HEK293 (cell line): Measurements from ENCODE around the gene PSMD2.

Experiments
- CTCF ChIA-PET: fragments of 350-600 bp; formaldehyde crosslinking; extraction: SDS; loops from one replicate; lab custom pipeline; 2021; ENCODE audit warnings: antibody characterized with exemption; lab: Yijun Ruan, JAX
- POLR2A ChIA-PET: fragments of 300-600 bp; formaldehyde crosslinking; extraction: SDS; loops from one replicate; lab custom pipeline; 2020; ENCODE audit warnings: antibody characterized with exemption, inconsistent platforms; lab: Yijun Ruan, JAX
- H3K27ac ChIP-seq: fragments of 200-500 bp; sonication (Bioruptor generic); 2 replicates; pipeline ENCODE4 v1.5.1; 2014; ENCODE audit warnings: low read depth, low read length, control low read depth, inconsistent platforms; ENCODE audit errors: extremely low read depth
- H3K36me3 ChIP-seq, 2 experiments: fragments of 200-500 bp in 1 of 2; sonication (Bioruptor generic) in 1 of 2; 1 replicate in 1 of 2; 2 replicates in 1 of 2; pipeline ENCODE4 v1.5.1; 2014 to 2017; ENCODE audit warnings: inconsistent platforms in 2 of 2, low read length in 2 of 2; ENCODE audit not compliant: control insufficient read depth in 2 of 2, insufficient read depth in 1 of 2
- H3K4me1 ChIP-seq: fragments of 200-500 bp; sonication (Bioruptor generic); 2 replicates; pipeline ENCODE4 v1.5.1; 2014; ENCODE audit warnings: mild to moderate bottlenecking, low read length, inconsistent platforms; ENCODE audit not compliant: control insufficient read depth, insufficient read depth
- H3K4me3 ChIP-seq: 2 replicates; pipeline ENCODE4 v1.5.1; 2011; ENCODE audit warnings: low read depth, mild to moderate bottlenecking, control low read depth, low read length, moderate library complexity
- H3K9me3 ChIP-seq: fragments of 200-500 bp; sonication (Bioruptor generic); 2 replicates; pipeline ENCODE4 v1.5.1; 2014; ENCODE audit warnings: low read depth, low read length, inconsistent platforms; ENCODE audit not compliant: control insufficient read depth, insufficient read depth
- MEIS1 ChIP-seq: sonication (generic); formaldehyde crosslinking; IDR thresholded peaks from 2 replicates; pipeline ENCODE4 v1.8.1; 2022; ENCODE audit warnings: missing genetic modification reagents, mild to moderate bottlenecking, borderline replicate concordance
- ZBTB20 ChIP-seq: fragments of 450-650 bp; formaldehyde crosslinking; IDR thresholded peaks from 2 replicates; pipeline ENCODE4 v1.5.1; 2016; ENCODE audit warnings: missing biosample characterization, missing genetic modification characterization
- ZBTB49 ChIP-seq: fragments of 450-650 bp; formaldehyde crosslinking; IDR thresholded peaks from 2 replicates; pipeline ENCODE4 v1.5.1; 2016; ENCODE audit warnings: missing biosample characterization, missing genetic modification characterization, low read depth
- ZNF146 ChIP-seq: fragments of 450-650 bp; formaldehyde crosslinking; IDR thresholded peaks from 2 replicates; pipeline ENCODE4 v1.5.1; 2016; ENCODE audit warnings: missing biosample characterization, missing genetic modification characterization
- ZNF157 ChIP-seq: fragments of 450-650 bp; formaldehyde crosslinking; IDR thresholded peaks from 2 replicates; pipeline ENCODE4 v1.5.1; 2016; ENCODE audit warnings: missing biosample characterization, missing genetic modification characterization
- ZNF16 ChIP-seq: fragments of 450-650 bp; formaldehyde crosslinking; IDR thresholded peaks from 2 replicates; pipeline ENCODE4 v1.5.1; 2016; ENCODE audit warnings: low read depth, missing biosample characterization, missing genetic modification characterization
- ZNF366 ChIP-seq: fragments of 450-650 bp; formaldehyde crosslinking; conservative IDR thresholded peaks from 2 replicates; pipeline ENCODE4 v1.5.1; 2016; ENCODE audit warnings: missing biosample characterization, missing genetic modification characterization
- ZNF473 ChIP-seq: fragments of 450-650 bp; formaldehyde crosslinking; IDR thresholded peaks from 2 replicates; pipeline ENCODE4 v1.5.1; 2017; ENCODE audit warnings: missing biosample characterization, missing genetic modification characterization
- ZNF555 ChIP-seq: fragments of 450-650 bp; formaldehyde crosslinking; conservative IDR thresholded peaks from 2 replicates; pipeline ENCODE4 v1.5.1; 2017; ENCODE audit warnings: missing biosample characterization, mild to moderate bottlenecking, missing genetic modification characterization, inconsistent platforms
- ZNF561 ChIP-seq: fragments of 450-650 bp; IDR thresholded peaks from 2 replicates; pipeline ENCODE4 v1.5.1; 2018; ENCODE audit warnings: missing biosample characterization, missing genetic modification characterization, borderline replicate concordance
- ZNF623 ChIP-seq: fragments of 450-650 bp; formaldehyde crosslinking; IDR thresholded peaks from 2 replicates; pipeline ENCODE4 v1.5.1; 2016; ENCODE audit warnings: missing biosample characterization, missing genetic modification characterization
- ZNF624 ChIP-seq: fragments of 450-650 bp; formaldehyde crosslinking; IDR thresholded peaks from 2 replicates; pipeline ENCODE4 v1.5.1; 2017; ENCODE audit warnings: missing biosample characterization, missing genetic modification characterization
- ZNF707 ChIP-seq: fragments of 450-650 bp; formaldehyde crosslinking; IDR thresholded peaks from 2 replicates; pipeline ENCODE4 v1.5.1; 2016; ENCODE audit warnings: missing biosample characterization, missing genetic modification characterization
- ZNF768 ChIP-seq: fragments of 450-650 bp; formaldehyde crosslinking; IDR thresholded peaks from 2 replicates; pipeline ENCODE4 v1.5.1; 2018; ENCODE audit warnings: missing biosample characterization, mild to moderate bottlenecking, missing genetic modification characterization
- ZSCAN18 ChIP-seq: fragments of 450-650 bp; formaldehyde crosslinking; IDR thresholded peaks from 2 replicates; pipeline ENCODE4 v1.5.1; 2016; ENCODE audit warnings: missing biosample characterization, missing genetic modification characterization

The PSMD2 gene

GRCh38 chr3:184354754-184355153 lies 55.7 kb downstream of the PSMD2 start (continued):
- TF ChIP-seq ZNF366 (tag by site-specific recombination) = no peak
- TF ChIP-seq MEIS1 = no peak
- TF ChIP-seq ZNF473 (tag by site-specific recombination) = no peak
- TF ChIP-seq ZNF561 = no peak
- no peak for TF ChIP-seq ZNF768 (tag by site-specific recombination)
- TF ChIP-seq ZNF157 (tag by site-specific recombination) = no peak

GRCh38 chr3:184355261-184356040 lies 56.4 kb downstream of the PSMD2 start:
- no peaks in the 10 kb centered on the region for H3K4me1 ChIP-seq
- ChIA-PET CTCF (interaction anchor here (0.5 to 2.9 kb wide), 7 partner anchors 9 to 185 kb away, joined by 3 to 15 read pairs (median 4); no protein-coding TSS in a partner anchor), POLR2A (interaction anchor here (0.7 kb wide), 1 partner anchor 12 kb away, joined by 3 read pairs; no protein-coding TSS in a partner anchor)
- H3K9me3 ChIP-seq = no peaks in the 10 kb centered on the region
- TF ChIP-seq ZNF16 (no peak), ZNF624 (no peak)
- no peak overlapping the region for H3K4me3 ChIP-seq
- H3K36me3 ChIP-seq = peaks cover 0 to 76% of the 10 kb centered on the region in 2 experiments; a peak in 1 of 3 replicates
- H3K27ac ChIP-seq = no peak overlapping the region

- H3K36me3 ChIP-seq = peaks cover 0 to 56% of the 10 kb centered on the region in 2 experiments; a peak in 1 of 3 replicates
- POLR2A ChIA-PET = no interaction called here
- CTCF ChIA-PET = no interaction called here
- H3K9me3 ChIP-seq = no peaks in the 10 kb centered on the region
- no peak overlapping the region for H3K27ac ChIP-seq
- H3K4me1 ChIP-seq = no peaks in the 10 kb centered on the region
- H3K4me3 ChIP-seq = no peak overlapping the region
- TF ChIP-seq ZBTB49 (tag by site-specific recombination) (no peak), ZBTB20 (tag by site-specific recombination) (no peak), ZNF707 (tag by site-specific recombination) (no peak), ZNF623 (no peak), ZNF555 (tag by site-specific recombination) (no peak), ZNF146 (no peak), MEIS1 (no peak), ZSCAN18 (no peak)
- TF ChIP-seq, all 188 proteins: peak for 0
Measured at GRCh38 chr3:184357248-184358123, 58.4 kb downstream of the PSMD2 start.
